Measurements from ENCODE around the gene CYTH1.
A peak's percentile ranks its signal among the peaks of the same experiment; 100 is the strongest.

The CYTH1 gene

DNA sequence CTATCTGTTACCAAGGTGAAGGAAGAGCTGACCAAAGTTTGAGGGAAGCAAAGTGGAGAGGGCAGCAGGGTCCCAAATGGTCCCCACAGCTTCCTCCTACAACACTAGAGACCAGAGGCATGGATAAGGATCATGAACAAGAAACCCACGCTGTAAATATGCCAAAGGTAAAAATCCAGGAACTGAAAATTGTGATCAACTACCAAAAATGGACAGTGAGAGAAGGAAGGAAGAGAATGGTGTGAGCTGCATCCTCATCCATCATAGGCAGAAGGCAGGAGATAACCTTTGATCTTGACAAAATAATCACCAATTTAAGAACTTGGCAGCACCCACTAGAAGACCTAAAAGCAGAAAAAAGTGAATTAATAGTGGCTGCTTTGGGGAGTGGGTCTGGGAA is 66.2 kb downstream of the CYTH1 start:
- no peak for DNase-seq (ENCODE audit: low read depth)

DNA sequence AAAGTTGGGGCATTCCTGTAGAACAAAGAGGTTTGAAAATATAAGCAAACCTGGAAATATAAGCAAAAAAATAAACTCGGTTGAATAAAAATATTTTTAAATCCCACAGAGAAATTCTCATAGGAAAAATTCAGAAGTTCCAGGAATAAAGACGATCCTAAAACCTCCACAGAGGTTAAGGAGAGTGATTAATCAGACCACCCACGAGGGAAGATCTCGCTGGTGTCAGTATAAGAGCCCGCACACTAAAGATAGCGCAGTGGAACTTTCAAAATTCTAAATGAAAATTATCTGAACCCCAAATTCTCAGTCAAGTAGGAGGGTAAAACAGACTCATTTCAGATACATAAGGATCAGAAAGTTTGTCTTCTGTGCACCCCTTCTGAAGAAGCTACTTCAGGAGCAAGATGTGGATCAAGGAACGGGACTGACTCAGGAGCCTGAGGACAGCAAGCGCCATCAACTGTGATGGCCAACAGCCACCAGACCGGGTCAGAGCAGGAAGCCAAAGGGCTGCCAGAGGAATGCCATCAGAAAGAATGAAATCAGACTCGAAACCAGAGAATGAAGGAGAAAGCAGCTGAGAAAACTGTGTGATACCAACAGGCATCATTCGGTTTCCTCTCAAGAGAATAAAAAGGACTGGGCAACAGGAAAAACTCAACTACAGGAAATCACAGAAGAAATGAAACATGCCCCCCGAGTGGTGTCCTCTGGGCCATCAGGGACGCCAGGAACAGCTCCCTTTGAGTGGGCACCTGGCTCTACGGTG is 66.9 kb downstream of the CYTH1 start:
- no peak for DNase-seq (ENCODE audit: low read depth)

GRCh38 chr17:78714534-78714933 is 67.5 kb downstream of the CYTH1 start:
- DNase-seq (ENCODE audit: low read depth): no peak

- DNase-seq (ENCODE audit: low read depth): no peak
Measured at GRCh38 chr17:78712043-78712442, 70.0 kb downstream of the CYTH1 start.

GRCh38 chr17:78710607-78711006 is 71.5 kb downstream of the CYTH1 start:
- no peak for DNase-seq (ENCODE audit: low read depth)

- DNase-seq (ENCODE audit: low read depth): no peak
Measured at GRCh38 chr17:78709751-78710181, 72.3 kb downstream of the CYTH1 start.

DNA sequence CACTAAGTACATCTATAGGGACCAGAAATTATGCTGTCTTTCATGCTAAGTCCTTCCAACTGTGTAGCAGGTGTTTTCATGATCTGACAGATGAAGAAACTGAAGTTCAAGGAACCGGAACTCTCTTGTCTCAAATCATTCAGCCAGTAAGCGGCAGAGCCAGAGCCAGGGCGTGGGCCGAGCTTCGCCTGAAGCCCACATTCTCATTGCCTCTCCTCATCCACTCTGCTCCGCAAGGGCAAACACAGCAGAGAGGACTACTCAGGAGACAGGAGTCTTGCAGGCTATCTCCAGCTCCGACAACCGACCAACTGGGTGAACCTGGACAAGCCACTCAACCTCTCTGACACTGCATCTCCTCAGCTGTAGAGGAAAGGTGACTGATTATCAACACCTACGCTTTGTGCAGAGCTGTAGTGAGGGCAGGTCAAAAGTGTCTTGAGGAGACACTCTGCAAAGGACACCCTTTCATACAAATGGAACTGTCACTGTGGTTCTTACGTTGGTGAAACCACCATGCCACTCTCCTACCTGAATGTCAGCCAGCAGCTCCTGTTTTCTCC is 72.9 kb downstream of the CYTH1 start:
- DNase-seq (ENCODE audit: low read depth): no peak

DNA sequence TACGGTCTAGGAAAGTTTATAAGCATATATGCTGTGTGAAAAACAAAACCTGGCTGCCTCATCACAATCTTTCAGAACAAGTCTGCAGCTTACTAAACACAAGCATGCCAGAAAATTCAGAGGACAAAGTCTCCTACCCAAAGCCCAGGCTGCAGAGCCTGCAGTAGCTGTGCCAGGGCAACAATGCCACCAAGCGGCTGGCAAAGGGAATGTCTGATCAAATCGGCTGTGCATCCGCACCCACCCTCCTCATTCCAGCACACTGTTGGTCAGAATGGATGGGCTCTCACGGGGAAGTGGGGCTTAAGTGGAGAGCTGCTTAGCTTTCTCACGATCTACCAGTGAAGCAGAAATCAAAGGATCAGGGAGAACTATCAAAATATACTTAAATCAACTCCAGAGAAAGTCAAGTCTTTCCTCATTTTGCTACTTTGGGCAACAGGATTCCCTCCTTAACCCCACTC is 73.5 kb downstream of the CYTH1 start:
- DNase-seq (ENCODE audit: low read depth): peak; percentile 36

DNA sequence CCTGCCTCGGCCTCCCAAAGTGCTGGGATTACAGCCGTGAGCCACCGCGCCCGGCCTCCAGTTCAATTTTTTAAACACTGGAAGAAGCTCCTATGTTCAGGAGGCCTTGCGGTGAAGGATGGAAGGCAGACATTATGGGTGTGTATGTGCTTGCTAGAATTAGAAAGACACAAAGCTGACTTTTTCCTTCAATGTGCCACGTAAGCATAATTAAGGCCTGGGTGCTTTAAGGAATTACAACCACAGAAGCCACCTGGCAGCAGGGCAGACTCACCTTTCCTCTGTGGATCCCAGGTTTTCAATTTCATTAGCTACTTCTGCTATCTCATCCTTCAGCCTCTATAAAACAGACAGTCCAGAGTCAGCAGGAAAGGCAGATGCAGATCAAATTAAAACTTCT is 74.2 kb downstream of the CYTH1 start:
- DNase-seq (ENCODE audit: low read depth): no peak

DNA sequence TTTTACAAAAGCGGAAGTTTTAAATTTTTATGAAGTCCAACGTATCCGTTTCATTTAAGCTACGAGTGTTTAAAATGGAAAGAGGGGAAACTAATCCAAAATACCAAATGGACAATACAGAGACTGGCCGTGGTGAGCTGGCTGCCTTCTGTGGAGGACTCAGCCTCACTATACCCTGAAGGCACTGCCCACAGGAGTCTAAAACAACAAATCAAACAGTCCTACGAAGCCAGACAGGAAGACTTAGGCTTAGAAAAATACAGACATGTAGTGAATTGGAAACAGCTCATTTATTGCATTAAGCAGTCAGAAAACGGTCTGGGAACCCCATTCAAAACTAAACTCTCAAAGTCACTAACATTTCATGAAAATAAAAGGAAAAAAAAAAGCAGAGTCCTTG is 75.1 kb downstream of the CYTH1 start:
- DNase-seq (ENCODE audit: low read depth): no peak

DNA sequence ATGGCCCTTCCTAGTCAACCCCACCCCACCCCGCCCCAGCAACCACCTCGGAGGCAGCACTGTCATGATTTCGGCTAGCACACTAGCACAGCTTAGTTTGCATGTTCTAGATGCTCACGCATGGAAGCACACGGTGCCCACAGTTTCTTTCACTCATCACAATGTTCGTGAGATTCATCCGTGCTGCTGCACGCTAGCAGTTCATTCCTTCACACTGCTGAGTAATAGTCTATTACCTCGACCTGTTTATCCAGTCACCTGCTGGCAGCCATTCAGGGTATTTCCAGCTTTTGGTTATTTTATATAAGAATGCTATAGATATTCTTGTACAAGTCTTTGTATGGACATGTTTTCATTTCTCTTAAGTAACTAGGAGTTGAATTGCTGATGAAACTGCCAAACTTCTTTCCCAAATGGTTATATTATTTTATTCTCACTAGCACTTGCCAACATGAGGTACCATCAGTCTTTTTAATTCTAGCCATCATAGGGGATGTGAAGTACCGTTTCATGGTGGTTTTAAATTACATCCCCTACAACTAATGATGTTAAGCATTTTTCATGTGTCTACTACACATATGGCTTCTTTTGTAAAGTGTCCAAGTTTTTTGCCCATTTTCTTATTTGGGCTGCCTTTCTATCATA is 75.7 kb downstream of the CYTH1 start:
- DNase-seq (ENCODE audit: low read depth): no peak

DNA sequence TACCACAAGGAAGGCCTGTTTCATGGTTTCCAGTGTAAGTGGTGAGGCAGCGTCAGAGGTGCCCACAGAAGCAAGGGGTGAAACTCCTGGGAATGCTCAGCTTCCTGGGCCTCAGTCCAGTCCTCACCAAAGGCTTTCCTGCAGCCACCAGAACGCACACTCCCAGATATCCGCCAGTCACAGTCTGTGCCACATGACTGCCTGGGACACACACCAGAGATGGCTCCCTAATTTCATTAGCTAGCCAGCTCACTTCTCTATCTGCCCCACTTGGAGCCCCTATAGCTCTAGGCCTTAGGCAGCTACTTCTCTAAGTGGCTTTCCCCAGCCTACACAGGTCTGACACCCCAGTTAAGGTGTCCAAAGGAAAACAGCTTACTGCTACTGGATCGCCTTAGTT is 77.0 kb downstream of the CYTH1 start:
- DNase-seq (ENCODE audit: low read depth): no peak

- no peak for DNase-seq (ENCODE audit: low read depth)
Measured at GRCh38 chr17:78704594-78704993, 77.5 kb downstream of the CYTH1 start.

- DNase-seq (ENCODE audit: low read depth): no peak
Measured at GRCh38 chr17:78697554-78698343, 84.3 kb downstream of the CYTH1 start.

GRCh38 chr17:78697122-78697521 is 85.0 kb downstream of the CYTH1 start:
- DNase-seq (ENCODE audit: low read depth): no peak

- DNase-seq (ENCODE audit: low read depth): no peak
Measured at GRCh38 chr17:78696016-78696982, 85.8 kb downstream of the CYTH1 start.

- DNase-seq (ENCODE audit: low read depth): no peak
Measured at GRCh38 chr17:78694805-78695531, 87.1 kb downstream of the CYTH1 start.

GRCh38 chr17:78693346-78694083 is 88.6 kb downstream of the CYTH1 start:
- no peak for DNase-seq (ENCODE audit: low read depth)

- DNase-seq (ENCODE audit: low read depth): no peak
Measured at GRCh38 chr17:78692460-78693010, 89.5 kb downstream of the CYTH1 start.

GRCh38 chr17:78689029-78689428 is 93.0 kb downstream of the CYTH1 start:
- no peak for DNase-seq (ENCODE audit: low read depth)

All from stimulated activated CD8-positive, alpha-beta memory T cell treated with anti-CD3 and anti-CD28 coated beads, Interleukin-12 subunit alpha, Interleukin-12 subunit beta, amount 100 ng/mL, for 1 hour (primary cell).